Stomach (tissue), 4 donors: ENCODE data around the gene OSBP2.

ENCODE experiments used
- CTCF ChIP-seq, 7 experiments: fragments of 450-650 bp in 4 of 7; fragments of 200-600 bp in 3 of 7; sonication (generic) in 3 of 7; IDR thresholded peaks; one replicate each; pipeline ENCODE4 v1.5.1; 2016 to 2019; ENCODE audit warnings: antibody characterized with exemption in 7 of 7, control low read depth in 2 of 7, mild to moderate bottlenecking in 1 of 7
- POLR2AphosphoS5 ChIP-seq, 3 donors: sonication (generic); formaldehyde crosslinking; IDR thresholded peaks; one replicate each; pipeline ENCODE4 v1.6.1; 2016; ENCODE audit warnings: antibody characterized with exemption in 3 of 3

DNA sequence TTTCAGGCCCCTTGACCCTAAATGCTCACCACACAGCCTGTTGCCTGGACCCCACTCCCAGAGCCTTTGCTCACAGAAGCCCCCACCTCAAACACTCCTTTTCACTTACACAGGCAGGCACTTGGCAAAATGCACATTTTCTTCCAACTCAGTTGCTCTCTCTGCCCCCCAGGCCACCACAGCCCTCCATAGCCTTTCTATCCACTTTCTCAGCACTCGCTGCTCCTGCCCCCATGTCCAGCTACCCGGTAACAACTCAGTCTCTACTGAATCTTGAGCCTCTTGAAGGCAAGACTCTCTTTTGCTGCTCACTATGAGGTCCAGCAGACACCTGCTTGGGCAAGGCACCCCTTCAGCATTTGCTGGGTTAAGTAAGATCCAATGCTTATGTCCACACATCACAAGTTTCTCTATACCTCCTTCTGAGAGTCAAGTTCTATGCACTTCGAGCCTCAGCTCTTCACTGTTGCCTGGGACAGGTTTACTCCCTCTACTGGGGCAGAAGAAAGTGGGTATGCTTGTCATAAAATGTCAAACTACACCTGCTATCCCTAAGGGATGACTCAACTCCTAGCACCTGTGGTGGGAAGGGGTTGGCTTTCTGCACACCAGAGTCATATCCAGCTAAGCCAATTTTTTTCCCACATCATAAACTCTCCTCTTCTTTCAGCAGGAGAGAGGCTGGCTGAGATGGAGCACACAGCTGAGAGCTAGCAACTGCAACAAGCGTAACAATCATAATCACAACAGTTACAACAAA lies 237.0 kb downstream of the OSBP2 start:
- TF ChIP-seq POLR2AphosphoS5 (IDR thresholded peaks at IDR 0.05) (no peak), CTCF (IDR thresholded peaks at IDR 0.05) (no peak)
